Heart left ventricle (tissue), 16 donors: ENCODE data around the gene F5. TPM values are rescaled to one million over a fixed set of nuclear protein-coding genes. Genes with fewer than 3 reads are reported as not detected.

ENCODE experiments used
- ATAC-seq, 4 donors: fragments of 200-7000 bp; cut with Tn5 transposase; one replicate each; pipeline ENCODE4 v1.9.1; 2020 to 2022; ENCODE audit warnings: moderate library complexity in 4 of 4, mild to moderate bottlenecking in 3 of 4, moderate number of reproducible peaks in 1 of 4
- DNase-seq, 5 donors: peaks; one replicate each; pipeline ENCODE4 v3.0.0-alpha.2; 2020
- H3K27ac ChIP-seq, 12 donors: fragments of 200-600 bp; sonication (generic) in 4 of 12; one replicate each; pipeline versions ENCODE4 v1.5.0 to v1.8.0; 2016 to 2022; ENCODE audit warnings: mild to moderate bottlenecking in 2 of 12
- H3K27me3 ChIP-seq, 9 donors: fragments of 200-600 bp; sonication (generic) in 2 of 9; one replicate each; pipeline versions ENCODE4 v1.5.1 to v1.8.0; 2016 to 2022; ENCODE audit warnings: mild to moderate bottlenecking in 3 of 9
- H3K36me3 ChIP-seq, 9 donors: fragments of 200-600 bp; sonication (generic) in 2 of 9; one replicate each; pipeline versions ENCODE4 v1.5.0 to v1.8.0; 2018 to 2022; ENCODE audit warnings: mild to moderate bottlenecking in 2 of 9
- H3K4me1 ChIP-seq, 12 donors: fragments of 200-600 bp; sonication (generic) in 4 of 12; one replicate each; pipeline versions ENCODE4 v1.5.0 to v1.8.0; 2016 to 2022; ENCODE audit warnings: mild to moderate bottlenecking in 3 of 12
- H3K4me3 ChIP-seq, 12 donors: fragments of 200-600 bp; sonication (generic) in 4 of 12; one replicate each; pipeline versions ENCODE4 v1.5.0 to v1.8.0; 2017 to 2022; ENCODE audit warnings: mild to moderate bottlenecking in 9 of 12, moderate library complexity in 4 of 12
- H3K9me3 ChIP-seq, 12 donors: fragments of 200-600 bp; sonication (generic) in 4 of 12; one replicate each; pipeline versions ENCODE4 v1.5.0 to v1.8.0; 2016 to 2022; ENCODE audit warnings: mild to moderate bottlenecking in 1 of 12
- CTCF ChIP-seq, 12 donors: fragments of 200-600 bp; sonication (generic) in 4 of 12; IDR thresholded peaks; one replicate each; pipeline versions ENCODE4 v1.5.0 to v1.8.0; 2018 to 2022; ENCODE audit warnings: antibody characterized with exemption in 12 of 12, mild to moderate bottlenecking in 5 of 12
- POLR2A ChIP-seq, 2 donors: fragments of 450-650 bp; IDR thresholded peaks; one replicate each; pipeline ENCODE4 v1.6.1; 2017; ENCODE audit warnings: antibody characterized with exemption in 2 of 2, mild to moderate bottlenecking in 2 of 2, moderate library complexity in 2 of 2
- WGBS, 4 donors: extraction: QIAGEN DNeasy Blood & Tissue Kit in 2 of 4; methylation state at CpG; one replicate each; pipeline versions ENCODE4 v1.1.5 to v1.1.7; 2013 to 2018; 5-methylcytosine and 5-hydroxymethylcytosine counted together
- intact Hi-C, 10 donors: fragments of 100-400 bp; cut with DNase I; formaldehyde crosslinking; loops; one replicate each; pipeline versions ENCODE4 v1.11.1 to v1.14.2; 2022
- polyA plus RNA-seq, 2 donors: library from polyadenylated mRNA; stranded (reverse); fragments of 200-250 nt; gene quantifications; one replicate each; pipeline ENCODE4 v1.2.3, GENCODE V29; 2013
- total RNA-seq, 9 donors: library from RNA; depleted of rRNA in 2 of 9; stranded (reverse); fragments of >200 nt in 2 of 9; fragmentation: NEBNext Ultra II Directional in 3 of 9; extraction: Animal tissue kit (Norgen Biotek cat#: 25700) in 3 of 9; gene quantifications; one replicate each; pipeline versions ENCODE4 v1.1.0 to v1.2.4, GENCODE V29; 2016 to 2023
- donor health status: ischemic (EF 13 %, LVEDD 7.1; RV severe dilation, severe dysfunction).
- donor health status: healthy with polysubstance abuse.
- donor health status: DM: no; HTN: yes; CAD: no.
- donor health status: DM: no; HTN: no; CAD: no.
- donor health status: ischemic (EF 25% LVEDD 6.9; RV normal size, moderate dysfunction).
- donor health status: ischemic (EF 25% LVEDD 5.7; RV mildly dilated, moderate dysfunction).
- donor health status: healthy.
- donor health status: DM: yes; HTN: yes; CAD: no.
- donor health status: ischemic (EF 35%, LVEDD 5.7; RV mildly dilated, moderate dysfunction).
- donor health status: nonischemic (EF 11% LVEDD 7.7; RV severe dilation, severe dysfunction).
- donor health status: DM: yes; HTN: yes; CAD: no.
- donor health status: PGD.
- donor health status: ischemic (EF 29% LVEDD 5.4; RV normal size, mild dysfunction).
- donor health status: nonischemic (EF 23%, LVEDD 6.1; RV moderate dilation, normal function).

Gene F5
- total and polyA plus RNA-seq, 11 donors: 0.93 to 43.3 (median 18.0) TPM

GRCh38 chr1:169572187-169572586 is 14.1 kb downstream of the F5 start:
- Histone ChIP-seq H3K27ac (peak overlapping the region in 1 of 12 donors; percentile 11), H3K4me3 (no peak overlapping the region), H3K9me3 (no peaks in the 10 kb centered on the region), H3K4me1 (peaks cover 0 to 41% (median 0%) of the 10 kb centered on the region in 12 donors), H3K36me3 (no peaks in the 10 kb centered on the region), H3K27me3 (peaks cover 0 to 7% (median 0%) of the 10 kb centered on the region in 9 donors)
- no peak for ATAC-seq
- intact Hi-C loops: no loop called here
- WGBS, 4 donors: 28 to 53% (median 41%) methylated on average over 1 of the region's 1 CpG
- TF ChIP-seq POLR2A (IDR thresholded peaks at IDR 0.05) (no peak), CTCF (IDR thresholded peaks at IDR 0.05) (no peak)
- no peak for DNase-seq

GRCh38 chr1:169571450-169571849 is 14.8 kb downstream of the F5 start:
- no peak overlapping the region for H3K27ac ChIP-seq
- no peaks in the 10 kb centered on the region for H3K9me3 ChIP-seq
- 67 to 91% (median 82%) methylated on average over 3 of the region's 3 CpGs for WGBS, 4 donors
- peaks cover 0 to 7% (median 0%) of the 10 kb centered on the region in 9 donors for H3K27me3 ChIP-seq
- DNase-seq (no peak), ATAC-seq (no peak)
- H3K4me1 ChIP-seq: peaks cover 0 to 39% (median 0%) of the 10 kb centered on the region in 12 donors
- TF ChIP-seq POLR2A (IDR thresholded peaks at IDR 0.05) (no peak), CTCF (IDR thresholded peaks at IDR 0.05) (no peak)
- H3K36me3 ChIP-seq: no peaks in the 10 kb centered on the region
- H3K4me3 ChIP-seq: no peak overlapping the region
- intact Hi-C loops: no loop called here

GRCh38 chr1:169570172-169570574 is 16.1 kb downstream of the F5 start:
- Histone ChIP-seq H3K4me1 (peaks cover 0 to 28% (median 0%) of the 10 kb centered on the region in 12 donors), H3K27ac (no peak overlapping the region), H3K4me3 (no peak overlapping the region), H3K9me3 (no peaks in the 10 kb centered on the region), H3K36me3 (no peaks in the 10 kb centered on the region), H3K27me3 (no peaks in the 10 kb centered on the region)
- DNase-seq (no peak), ATAC-seq (no peak)
- intact Hi-C loops: no loop called here
- 30 to 67% (median 49%) methylated on average over 1 of the region's 1 CpG for WGBS, 4 donors
- TF ChIP-seq POLR2A (IDR thresholded peaks at IDR 0.05) (no peak), CTCF (IDR thresholded peaks at IDR 0.05) (no peak)

GRCh38 chr1:169568497-169568896 is 17.8 kb downstream of the F5 start:
- peaks cover 0 to 7% (median 0%) of the 10 kb centered on the region in 12 donors for H3K9me3 ChIP-seq
- intact Hi-C loops: no loop called here
- TF ChIP-seq POLR2A (IDR thresholded peaks at IDR 0.05) (no peak), CTCF (IDR thresholded peaks at IDR 0.05) (no peak)
- peaks cover 0 to 14% (median 0%) of the 10 kb centered on the region in 12 donors for H3K4me1 ChIP-seq
- DNase-seq: no peak
- no peak for ATAC-seq
- H3K4me3 ChIP-seq: no peak overlapping the region
- no peaks in the 10 kb centered on the region for H3K27me3 ChIP-seq
- no peak overlapping the region for H3K27ac ChIP-seq
- H3K36me3 ChIP-seq: no peaks in the 10 kb centered on the region
- 23 to 51% (median 37%) methylated on average over 1 of the region's 1 CpG for WGBS, 4 donors
